GM18861 (cell line): ENCODE results near the gene TWIST2.

Experiments
- ATAC-seq: cut with Tn5 transposase; IDR thresholded peaks from one replicate; pipeline ENCODE4 v1.9.1; 2021; ENCODE audit not compliant: unreplicated experiment

The TWIST2 gene

DNA sequence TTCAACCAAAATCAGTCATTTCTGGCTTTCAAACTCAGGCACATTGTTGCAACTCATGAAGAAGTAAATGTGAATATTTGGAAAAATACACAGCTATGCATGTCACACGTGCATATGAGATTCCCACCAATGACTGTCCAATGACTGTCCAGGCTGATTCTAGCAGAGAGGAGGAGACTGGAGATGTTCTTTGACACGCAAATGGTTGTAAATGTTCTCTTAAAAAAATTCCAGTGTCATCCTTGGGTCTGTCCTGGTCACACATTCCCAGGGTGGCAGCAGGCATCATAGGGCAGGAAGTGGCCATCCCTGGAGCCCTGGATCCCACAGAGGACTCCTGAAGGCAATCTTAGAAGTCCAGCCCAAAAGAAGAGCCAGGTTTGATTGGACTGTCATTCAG, 40.9 kb downstream of the TWIST2 start:
- ATAC-seq = no peak

- ATAC-seq = no peak
Measured at GRCh38 chr2:238890131-238890530, 42.2 kb downstream of the TWIST2 start.

GRCh38 chr2:238890618-238891456, 43.0 kb downstream of the TWIST2 start:
- ATAC-seq = no peak

DNA sequence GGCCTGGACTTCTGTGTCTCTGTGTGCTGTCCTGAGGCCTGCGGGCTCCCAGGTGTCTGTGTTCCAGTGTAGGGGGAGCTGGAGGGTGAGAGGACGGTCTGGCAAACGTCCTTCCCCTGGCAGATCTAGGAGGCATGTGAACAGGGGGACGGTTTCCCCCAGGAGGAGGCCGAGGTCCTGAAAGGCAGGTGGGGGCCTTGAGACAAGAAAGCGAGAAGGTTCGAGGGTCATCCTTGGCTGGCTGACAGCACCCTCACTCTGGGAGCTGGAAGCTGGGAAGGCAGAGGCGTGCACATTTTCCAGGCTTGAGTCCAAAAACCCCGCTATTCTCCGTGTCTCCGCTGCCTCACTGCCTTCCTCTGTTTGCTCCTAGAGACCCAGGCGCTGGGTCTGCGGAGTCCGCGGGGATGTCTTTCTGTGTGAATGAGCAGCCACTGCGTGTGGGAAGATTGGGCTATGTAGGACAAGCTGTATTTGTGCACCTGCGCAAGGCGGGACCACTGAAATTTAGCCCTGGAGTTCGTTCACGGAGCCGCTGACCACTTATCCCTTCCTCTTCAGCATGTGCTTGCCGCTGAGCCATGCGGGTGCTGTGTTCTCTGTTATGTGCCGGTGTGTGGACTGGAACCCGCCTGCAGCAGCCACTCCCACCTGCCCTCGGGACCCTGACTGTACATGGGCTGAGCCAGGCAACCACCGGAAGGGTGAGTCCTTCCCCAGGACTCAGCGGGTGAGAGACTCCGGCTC, 43.7 kb downstream of the TWIST2 start:
- no peak for ATAC-seq

DNA sequence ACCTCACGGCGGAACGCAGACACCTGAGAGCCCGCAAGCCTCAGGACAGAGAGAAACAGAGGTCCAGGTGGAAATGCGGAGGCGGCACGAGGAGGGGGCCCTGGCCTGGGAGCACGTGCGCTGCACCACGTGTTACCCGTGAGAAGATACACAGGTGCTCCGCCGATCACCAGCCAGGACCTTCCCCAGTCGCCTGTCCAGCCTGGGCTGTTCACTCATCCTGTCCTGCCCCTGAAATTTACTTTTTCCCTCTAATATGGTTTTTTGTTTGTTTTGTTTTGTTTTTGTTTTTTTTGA, 44.3 kb downstream of the TWIST2 start:
- ATAC-seq = no peak

DNA sequence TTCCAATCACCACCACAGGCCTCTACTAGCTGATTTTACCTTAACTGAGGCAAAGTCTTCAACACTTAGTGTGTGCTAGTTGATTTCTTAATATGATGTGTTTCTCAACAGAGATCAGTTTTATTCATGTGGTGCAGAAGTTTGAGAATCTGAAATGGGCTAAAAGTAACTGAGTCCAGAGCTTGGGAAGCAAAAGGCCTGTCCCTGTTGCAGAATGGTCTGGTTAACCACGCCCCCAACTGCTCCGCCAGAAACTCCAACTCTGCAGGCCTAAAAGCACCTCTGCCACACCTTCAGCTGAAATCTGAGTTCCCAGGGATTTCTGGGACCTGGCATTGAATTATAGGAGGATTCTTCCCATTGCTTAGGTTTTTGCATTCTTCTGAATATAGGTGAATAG, 44.9 kb downstream of the TWIST2 start:
- no peak for ATAC-seq

DNA sequence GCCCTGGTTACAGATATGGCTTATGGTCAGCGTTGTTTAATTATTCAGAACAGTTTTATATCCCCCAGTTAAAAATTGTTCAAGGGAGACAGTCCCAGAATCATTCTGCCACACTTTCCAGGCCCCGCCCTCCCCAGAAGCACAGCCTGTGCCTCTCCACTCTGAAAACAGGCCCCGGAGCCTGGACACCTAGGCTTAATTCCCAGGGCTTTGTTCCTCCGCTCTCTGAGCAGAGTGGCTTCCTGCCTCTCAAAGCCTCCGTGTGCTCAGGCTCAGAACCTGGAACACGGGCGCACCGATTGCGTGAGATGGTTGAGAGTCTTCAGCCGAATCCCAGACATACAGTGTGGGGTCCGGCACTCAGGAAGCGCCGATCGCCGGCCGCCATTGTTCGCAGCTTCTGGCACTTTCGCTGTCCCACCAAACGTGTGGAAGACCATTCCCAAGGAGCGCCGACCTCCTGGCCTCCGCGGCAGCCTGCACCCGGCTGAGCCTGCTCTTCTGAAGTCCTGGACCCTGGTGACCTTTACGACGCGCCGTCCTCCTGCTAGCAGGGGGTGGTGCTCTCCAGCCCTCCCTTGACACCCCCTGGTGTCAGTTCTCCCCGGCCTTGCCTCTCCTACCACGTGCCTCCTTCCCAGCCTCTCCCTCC, 45.6 kb downstream of the TWIST2 start:
- ATAC-seq = no peak

- no peak for ATAC-seq
Measured at GRCh38 chr2:238894226-238894949, 46.5 kb downstream of the TWIST2 start.

GRCh38 chr2:238894950-238895298, 47.0 kb downstream of the TWIST2 start:
- ATAC-seq = no peak

DNA sequence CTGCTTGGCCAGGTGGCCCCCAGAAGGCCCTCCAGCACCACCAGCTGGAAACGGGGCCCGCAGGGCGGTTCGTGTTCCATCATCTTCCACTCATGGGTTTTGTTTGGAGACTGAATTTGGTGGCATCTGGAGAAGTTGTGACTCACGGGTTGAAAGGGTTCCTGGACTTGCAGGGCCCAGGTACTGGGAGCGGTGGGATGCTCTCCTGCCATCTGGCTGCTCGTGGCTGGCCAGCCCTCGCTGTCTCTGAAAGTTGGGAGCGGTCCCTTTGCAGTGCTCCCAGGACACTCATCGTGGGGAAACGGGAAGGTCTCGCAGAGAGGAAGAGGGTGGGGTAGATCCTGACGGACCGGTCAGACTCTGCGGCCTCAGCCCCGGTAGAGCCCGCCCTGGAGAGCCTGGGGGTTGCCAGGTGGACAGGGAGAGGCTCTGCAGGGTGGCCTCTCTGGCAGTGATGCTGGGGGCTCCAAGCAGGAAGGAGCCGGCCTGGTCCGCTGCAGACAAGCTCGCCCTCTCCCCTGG, 47.5 kb downstream of the TWIST2 start:
- ATAC-seq = no peak

DNA sequence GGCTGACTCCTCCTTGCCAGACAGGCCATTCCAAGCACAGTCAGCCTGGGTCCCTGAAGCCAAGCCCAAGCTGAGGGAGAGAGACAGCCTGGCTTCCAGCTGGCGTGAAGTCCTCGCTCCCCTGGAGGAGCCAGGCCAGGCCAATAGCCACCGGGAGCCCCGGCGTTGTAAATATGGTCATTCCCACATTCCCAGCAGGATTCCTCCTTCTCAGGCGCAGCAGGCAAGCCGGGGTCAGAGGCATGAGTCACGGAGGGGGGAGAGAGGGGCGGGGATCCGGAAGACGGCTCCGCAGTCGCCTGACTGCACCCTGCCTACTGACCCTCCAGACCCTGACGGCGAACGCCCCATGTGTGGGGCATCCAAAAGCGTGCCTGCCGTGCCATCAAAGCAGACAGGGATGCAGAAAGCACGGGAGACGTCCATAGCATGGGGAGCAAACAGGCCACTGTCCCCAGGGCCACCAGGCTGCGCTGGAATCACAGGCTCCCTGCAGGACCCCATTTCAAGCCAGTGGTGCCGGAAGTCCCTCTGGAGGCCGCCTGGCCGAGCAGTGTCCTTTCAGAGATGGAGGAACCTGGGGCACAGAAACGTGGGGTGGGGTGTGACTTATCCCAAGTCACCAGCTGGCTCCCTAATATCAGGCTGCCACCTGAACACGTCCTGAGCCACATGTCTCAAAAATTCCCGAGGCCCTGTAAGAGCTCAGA, 48.2 kb downstream of the TWIST2 start:
- ATAC-seq = no peak

GRCh38 chr2:238896641-238897040, 48.8 kb downstream of the TWIST2 start:
- no peak for ATAC-seq

DNA sequence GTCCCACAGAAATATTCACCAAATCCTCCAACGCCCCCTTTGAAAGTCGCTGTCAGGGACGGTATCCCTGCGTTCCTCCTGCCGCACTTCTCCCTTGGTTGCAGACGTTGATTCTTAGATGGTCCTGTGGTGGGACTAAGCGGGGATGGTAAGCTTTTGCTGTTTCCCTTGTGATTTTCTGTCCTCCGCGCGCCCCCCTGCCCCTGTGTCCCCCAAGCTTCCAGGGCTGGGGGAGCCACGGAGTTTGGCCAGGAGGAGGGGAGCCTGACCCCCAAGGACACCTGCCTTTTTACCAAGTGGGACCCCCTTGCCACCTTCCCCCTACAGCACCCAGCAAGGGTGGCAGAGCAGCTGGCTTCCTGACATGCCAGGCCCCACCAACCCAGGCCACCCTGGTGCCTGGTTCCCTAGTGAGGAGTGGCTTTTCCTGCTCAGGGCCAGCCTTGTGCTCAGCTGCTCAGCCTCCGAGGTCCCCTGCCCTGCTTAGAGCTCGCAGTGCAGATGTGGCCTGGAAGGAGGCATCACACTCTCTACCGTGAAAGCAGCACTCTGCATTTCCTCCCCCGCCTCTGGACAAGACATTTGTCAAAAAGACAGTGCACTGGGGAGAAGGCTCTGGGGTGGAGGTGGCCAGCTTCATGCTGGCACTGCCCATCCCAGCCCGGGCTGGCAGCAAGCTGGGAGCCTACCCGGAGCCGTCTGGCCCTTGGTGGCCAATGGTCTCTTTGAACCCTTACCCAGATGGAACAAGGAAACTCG, 49.4 kb downstream of the TWIST2 start:
- no peak for ATAC-seq

DNA sequence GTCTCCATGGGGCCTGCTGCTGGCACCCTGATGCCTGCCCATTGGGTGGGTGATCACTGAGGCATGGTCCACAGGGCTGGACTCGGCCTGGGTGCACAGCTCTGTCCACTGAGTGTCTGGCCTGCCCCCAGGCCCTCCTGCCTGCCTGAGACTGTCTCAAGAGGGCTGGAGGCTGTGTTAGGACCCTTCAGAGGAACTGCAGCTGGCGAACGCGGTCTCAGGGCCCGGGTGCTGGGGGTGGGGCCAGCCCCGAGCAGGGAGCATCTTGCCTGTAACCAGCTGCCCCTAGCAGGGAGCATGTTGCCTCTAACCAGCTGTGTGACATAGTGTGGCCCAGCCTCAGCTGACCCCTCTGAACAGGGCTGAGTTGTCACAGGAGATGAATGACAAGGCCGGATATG, 50.0 kb downstream of the TWIST2 start:
- ATAC-seq = no peak

GRCh38 chr2:238898534-238899281, 50.8 kb downstream of the TWIST2 start:
- ATAC-seq = no peak

GRCh38 chr2:238899386-238899785, 51.5 kb downstream of the TWIST2 start:
- ATAC-seq = no peak

DNA sequence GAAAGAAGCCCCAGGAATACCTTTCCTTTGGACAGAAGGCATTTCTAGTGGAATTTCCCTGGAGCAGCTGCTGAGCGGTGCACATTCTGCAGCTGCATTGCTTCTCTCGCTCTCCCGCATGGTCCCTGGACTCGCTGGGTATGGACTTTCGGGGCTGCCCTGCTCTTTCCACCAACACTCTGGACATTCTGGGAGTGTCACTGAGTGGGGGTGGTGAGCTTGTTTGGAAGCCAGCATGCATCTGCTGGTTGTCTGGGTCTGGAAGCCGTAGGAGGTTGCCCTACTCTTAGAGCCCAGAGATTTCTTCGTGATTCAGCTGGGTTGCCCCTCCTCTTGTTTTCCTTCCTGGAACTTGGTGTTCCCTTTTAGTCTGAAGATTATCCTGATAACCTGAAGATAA, 52.6 kb downstream of the TWIST2 start:
- ATAC-seq = no peak

GRCh38 chr2:238901461-238902057, 53.7 kb downstream of the TWIST2 start:
- ATAC-seq = no peak

- ATAC-seq = no peak
Measured at GRCh38 chr2:238902285-238902684, 54.4 kb downstream of the TWIST2 start.
